Stimulated activated CD4-positive, alpha-beta T cell treated with anti-CD3 and anti-CD28 coated beads, Interleukin-12 subunit alpha, Interleukin-12 subunit beta, amount 100 ng/mL, for 48 hours (primary cell): ENCODE results near the gene HEPACAM2.
A peak's percentile ranks its signal among the peaks of the same experiment; 100 is the strongest.

Experiments used
- DNase-seq, 3 donors: peaks; one replicate each; pipeline ENCODE4 v3.0.0-alpha.2; 2020; ENCODE audit warnings: low read depth in 2 of 3, low spot score in 1 of 3

Gene HEPACAM2

GRCh38 chr7:93226310-93226709, at the start of gene HEPACAM2:
TSS of gene HEPACAM2 (minus strand) at chr7:93226469.
- no peak for DNase-seq

GRCh38 chr7:93265220-93265619, 39.0 kb upstream of the HEPACAM2 start:
- no peak for DNase-seq

- DNase-seq = no peak
Observed at GRCh38 chr7:93262535-93262934, 36.3 kb upstream of the HEPACAM2 start.

- DNase-seq = no peak
Observed at GRCh38 chr7:93258661-93259060, 32.4 kb upstream of the HEPACAM2 start.

- DNase-seq = no peak
Observed at GRCh38 chr7:93249491-93250148, 23.4 kb upstream of the HEPACAM2 start.

GRCh38 chr7:93245525-93246432, 19.5 kb upstream of the HEPACAM2 start:
- DNase-seq = no peak

- no peak for DNase-seq
Observed at GRCh38 chr7:93242106-93242505, 15.8 kb upstream of the HEPACAM2 start.

GRCh38 chr7:93239824-93240223, 13.6 kb upstream of the HEPACAM2 start:
- DNase-seq = no peak

- no peak for DNase-seq
Observed at GRCh38 chr7:93238748-93239147, 12.5 kb upstream of the HEPACAM2 start.

- DNase-seq = no peak
Observed at GRCh38 chr7:93238131-93238530, 11.9 kb upstream of the HEPACAM2 start.

- DNase-seq = no peak
Observed at GRCh38 chr7:93235541-93235940, 9.3 kb upstream of the HEPACAM2 start.

- DNase-seq = no peak
Observed at GRCh38 chr7:93232673-93233018, 6.4 kb upstream of the HEPACAM2 start.

GRCh38 chr7:93231799-93232672, 5.8 kb upstream of the HEPACAM2 start, which contains the start of gene VPS50:
TSS of gene VPS50 (plus strand) at chr7:93232366. CDS start at chr7:93232468, 102 bp downstream.
- peak; percentile 79 to 85 (median 84) for DNase-seq

- DNase-seq = no peak
Observed at GRCh38 chr7:93231259-93231658, 5.0 kb upstream of the HEPACAM2 start.

- DNase-seq = peak in 1 of 3 donors; percentile 27
Observed at GRCh38 chr7:93228302-93228701, 2.0 kb upstream of the HEPACAM2 start.

GRCh38 chr7:93219868-93220267, 6.4 kb downstream of the HEPACAM2 start:
- no peak for DNase-seq

- no peak for DNase-seq
Observed at GRCh38 chr7:93218997-93219827, 7.1 kb downstream of the HEPACAM2 start.

- no peak for DNase-seq
Observed at GRCh38 chr7:93212881-93213280, 13.4 kb downstream of the HEPACAM2 start.

GRCh38 chr7:93211228-93211818, 14.9 kb downstream of the HEPACAM2 start:
- no peak for DNase-seq

- DNase-seq = no peak
Observed at GRCh38 chr7:93205046-93205445, 21.2 kb downstream of the HEPACAM2 start.
